Transverse colon (tissue), 4 donors: ENCODE measurements around the gene CEBPA. TPM values are rescaled to one million over a fixed set of nuclear protein-coding genes. Genes with fewer than 3 reads are reported as not detected.

Experiments used
- DNase-seq: peaks from one replicate; pipeline ENCODE4 v3.0.0-alpha.2; 2019
- H3K27ac ChIP-seq, 4 donors: fragments of 200-600 bp; sonication (generic); 2 replicates each; pipeline ENCODE4 v1.5.1; 2016 to 2018; ENCODE audit warnings: inconsistent platforms in 4 of 4
- H3K27me3 ChIP-seq: fragments of 200-600 bp; sonication (generic); 2 replicates; pipeline ENCODE4 v1.5.1; 2017; ENCODE audit warnings: inconsistent platforms
- H3K36me3 ChIP-seq, 4 donors: fragments of 200-600 bp; sonication (generic); 2 replicates each; pipeline ENCODE4 v1.5.1; 2017 to 2019; ENCODE audit warnings: inconsistent platforms in 4 of 4
- H3K4me1 ChIP-seq, 4 donors: fragments of 200-600 bp; sonication (generic); 2 replicates each; pipeline ENCODE4 v1.5.1; 2017 to 2020; ENCODE audit warnings: inconsistent platforms in 4 of 4
- H3K4me3 ChIP-seq, 4 donors: fragments of 200-600 bp; sonication (generic); 1 replicate in 1 of 4; 2 replicates in 3 of 4; pipeline versions ENCODE4 v1.5.1 to v1.6.1; 2017 to 2019; ENCODE audit warnings: inconsistent platforms in 4 of 4
- H3K9me3 ChIP-seq, 2 donors: fragments of 200-600 bp; sonication (generic); 2 replicates each; pipeline ENCODE4 v1.5.1; 2017 to 2019; ENCODE audit warnings: inconsistent platforms in 2 of 2
- EP300 ChIP-seq: sonication (generic); formaldehyde crosslinking; IDR thresholded peaks from one replicate; pipeline ENCODE4 v1.6.1; 2017; ENCODE audit warnings: antibody characterized with exemption, low read depth
- POLR2A ChIP-seq: fragments of 450-650 bp; IDR thresholded peaks from one replicate; pipeline ENCODE4 v1.6.1; 2016; ENCODE audit warnings: antibody characterized with exemption, mild to moderate bottlenecking, moderate library complexity
- POLR2AphosphoS5 ChIP-seq, 3 donors: sonication (generic); formaldehyde crosslinking; IDR thresholded peaks; one replicate each; pipeline ENCODE4 v1.6.1; 2016; ENCODE audit warnings: antibody characterized with exemption in 3 of 3
- WGBS, 2 donors: methylation state at CpG; one replicate each; pipeline ENCODE4 v1.1.5; 2018; ENCODE audit warnings: low coverage in 1 of 2; 5-methylcytosine and 5-hydroxymethylcytosine counted together
- in situ Hi-C, 4 donors: fragments of 200-750 bp; cut with MboI; loops; one replicate each; pipeline versions ENCODE4 v1.15.0 to v1.15.1; 2017; ENCODE audit warnings: low sequenced_read_pairs in 3 of 4, low pct_ligation_motif_present in 1 of 4, low pct_unique_long_range_greater_than_20kb in 1 of 4
- intact Hi-C: fragments of 100-400 bp; cut with DNase I; formaldehyde crosslinking; loops from one replicate; pipeline ENCODE4 v1.15.1; 2023; ENCODE audit warnings: low total_unique reads
- total RNA-seq, 4 donors: library from RNA; depleted of rRNA; stranded (reverse); fragments of >200 nt; gene quantifications; one replicate each; pipeline ENCODE4 v1.1.0, GENCODE V29; 2016
- TF ChIP-seq, protein P1 (sequence below), 5 experiments: fragments of 200-600 bp in 3 of 5; fragments of 450-650 bp in 2 of 5; sonication (generic) in 3 of 5; IDR thresholded peaks; 1 replicate in 2 of 5; 2 replicates in 3 of 5; pipeline ENCODE4 v1.5.1; 2016 to 2017; ENCODE audit warnings: antibody characterized with exemption in 5 of 5, inconsistent platforms in 3 of 5, mild to moderate bottlenecking in 2 of 5, moderate library complexity in 1 of 5

The CEBPA gene
- total RNA-seq, 4 donors from 2014 or later = 69.4 to 84.2 (median 77.3) TPM

DNA sequence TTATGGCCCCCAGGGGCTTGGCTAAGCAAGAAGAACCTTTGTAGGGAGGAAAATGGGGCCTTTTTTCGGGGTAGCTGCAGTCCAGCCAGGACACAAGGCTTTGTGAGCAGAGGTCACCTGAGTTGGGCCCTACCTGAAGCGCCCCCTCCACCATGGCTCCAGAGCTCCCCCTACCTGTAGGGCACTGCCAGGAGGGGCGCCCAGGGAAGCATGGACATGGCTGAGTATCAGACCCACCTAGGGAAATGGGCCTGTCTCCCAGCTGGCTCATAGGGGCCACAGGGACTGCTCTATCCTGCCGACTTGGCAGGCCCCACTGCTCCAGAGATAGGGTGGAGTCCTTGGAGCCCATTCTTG is 9.0 kb upstream of the CEBPA start:
- no peak for TF ChIP-seq POLR2A
- TF ChIP-seq, protein P1, sequence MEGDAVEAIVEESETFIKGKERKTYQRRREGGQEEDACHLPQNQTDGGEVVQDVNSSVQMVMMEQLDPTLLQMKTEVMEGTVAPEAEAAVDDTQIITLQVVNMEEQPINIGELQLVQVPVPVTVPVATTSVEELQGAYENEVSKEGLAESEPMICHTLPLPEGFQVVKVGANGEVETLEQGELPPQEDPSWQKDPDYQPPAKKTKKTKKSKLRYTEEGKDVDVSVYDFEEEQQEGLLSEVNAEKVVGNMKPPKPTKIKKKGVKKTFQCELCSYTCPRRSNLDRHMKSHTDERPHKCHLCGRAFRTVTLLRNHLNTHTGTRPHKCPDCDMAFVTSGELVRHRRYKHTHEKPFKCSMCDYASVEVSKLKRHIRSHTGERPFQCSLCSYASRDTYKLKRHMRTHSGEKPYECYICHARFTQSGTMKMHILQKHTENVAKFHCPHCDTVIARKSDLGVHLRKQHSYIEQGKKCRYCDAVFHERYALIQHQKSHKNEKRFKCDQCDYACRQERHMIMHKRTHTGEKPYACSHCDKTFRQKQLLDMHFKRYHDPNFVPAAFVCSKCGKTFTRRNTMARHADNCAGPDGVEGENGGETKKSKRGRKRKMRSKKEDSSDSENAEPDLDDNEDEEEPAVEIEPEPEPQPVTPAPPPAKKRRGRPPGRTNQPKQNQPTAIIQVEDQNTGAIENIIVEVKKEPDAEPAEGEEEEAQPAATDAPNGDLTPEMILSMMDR (IDR thresholded peaks at IDR 0.05) = peak; percentile 27 to 47 (median 45)
- in situ Hi-C loops = no loop called here
- Histone ChIP-seq H3K27me3 (peaks cover 7% of the 10 kb centered on the region), H3K4me1 (peaks cover 0 to 31% (median 7%) of the 10 kb centered on the region in 4 donors), H3K9me3 (no peaks in the 10 kb centered on the region), H3K27ac (peak overlapping the region; percentile 60 to 83 (median 78)), H3K4me3 (no peak overlapping the region), H3K36me3 (no peaks in the 10 kb centered on the region)
- intact Hi-C loops = no loop called here
- DNase-seq = peak; percentile 60
- 67% methylated on average over 4 of the region's 4 CpGs; no CpG with 5 or more reads in 1 of the 2 donors for WGBS, 2 donors

DNA sequence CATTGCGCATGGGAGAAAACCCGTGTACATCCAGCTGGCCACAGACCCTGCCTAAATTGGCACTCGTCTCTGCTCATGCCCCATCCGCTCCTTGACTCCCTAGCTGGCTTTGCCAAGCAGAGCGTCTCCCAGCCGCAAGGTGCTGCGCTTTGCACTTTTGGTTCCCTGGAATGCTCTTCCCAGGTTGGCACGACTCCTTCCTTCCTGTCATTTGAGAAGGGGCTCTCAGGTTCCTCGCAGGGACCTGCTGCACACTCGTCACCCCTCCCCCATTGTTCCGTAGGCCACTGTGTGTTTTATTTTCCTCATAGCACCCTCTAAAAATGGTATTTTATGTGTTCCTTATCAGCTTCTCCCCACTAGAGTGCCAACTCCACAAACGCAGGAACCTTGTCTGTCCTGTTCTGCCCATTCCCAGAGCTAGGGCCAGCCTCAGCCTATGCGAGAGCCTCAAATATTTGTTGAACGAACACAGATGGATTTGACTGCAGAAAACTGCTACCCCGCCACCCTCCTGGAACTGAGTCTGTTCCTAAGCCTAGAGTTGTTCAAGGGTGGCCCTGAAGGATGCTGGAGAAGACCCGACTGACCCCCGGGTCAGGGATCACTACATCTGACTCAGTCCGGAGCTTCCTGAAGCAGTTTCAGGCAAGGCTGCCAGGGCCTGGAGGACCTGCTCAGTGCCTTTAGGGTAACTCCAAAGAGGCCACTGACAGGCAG is 8.4 kb upstream of the CEBPA start:
- H3K4me3 ChIP-seq = no peak overlapping the region
- DNase-seq = peak; percentile 48
- H3K36me3 ChIP-seq = no peaks in the 10 kb centered on the region
- intact Hi-C loops = no loop called here
- H3K9me3 ChIP-seq = no peaks in the 10 kb centered on the region
- H3K4me1 ChIP-seq = peaks cover 0 to 35% (median 5%) of the 10 kb centered on the region in 4 donors
- 49% methylated on average over 18 of the region's 18 CpGs; no CpG with 5 or more reads in 1 of the 2 donors for WGBS, 2 donors
- in situ Hi-C loops = no loop called here
- H3K27me3 ChIP-seq = peaks cover 7% of the 10 kb centered on the region
- TF ChIP-seq POLR2AphosphoS5 (IDR thresholded peaks at IDR 0.05) = no peak
- TF ChIP-seq POLR2A = no peak
- TF ChIP-seq, protein P1 (IDR thresholded peaks at IDR 0.05) = peak in 3 of 5 experiments; percentile 15 to 45 (median 34)
- no peak for TF ChIP-seq EP300
- peak overlapping the region; percentile 60 to 83 (median 78) for H3K27ac ChIP-seq

DNA sequence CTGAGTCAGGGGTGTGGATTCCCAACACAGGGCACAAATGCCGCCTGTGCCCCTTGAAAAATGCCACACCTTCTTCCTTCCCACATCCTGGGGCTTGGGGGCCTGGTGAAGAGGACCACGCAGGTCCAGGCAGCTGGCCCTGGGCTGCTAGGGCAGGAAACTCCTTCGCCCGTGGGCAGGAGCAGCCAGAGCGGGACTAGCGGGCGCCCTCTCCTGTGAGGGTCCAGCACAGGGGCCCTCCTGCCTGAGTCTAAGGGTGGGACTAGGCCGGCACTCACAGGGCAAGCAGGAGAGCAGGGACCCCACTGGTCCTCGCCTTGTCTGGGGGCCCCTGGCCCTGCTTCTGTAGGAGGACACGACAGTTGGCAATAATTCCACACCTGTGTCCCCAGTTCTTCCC is 7.5 kb upstream of the CEBPA start:
- no peaks in the 10 kb centered on the region for H3K36me3 ChIP-seq
- in situ Hi-C loops (no loop called here), intact Hi-C loops (loop anchor here (10.0 kb wide), 1 partner anchor 75 kb away; no protein-coding TSS in a partner anchor)
- H3K27me3 ChIP-seq = peaks cover 7% of the 10 kb centered on the region
- H3K4me1 ChIP-seq = peaks cover under 1 to 42% (median 6%) of the 10 kb centered on the region in 4 donors
- WGBS, 2 donors = 76% methylated on average over 10 of the region's 10 CpGs; no CpG with 5 or more reads in 1 of the 2 donors
- DNase-seq = no peak
- H3K9me3 ChIP-seq = no peaks in the 10 kb centered on the region
- no peak for TF ChIP-seq POLR2AphosphoS5 (IDR thresholded peaks at IDR 0.05)
- no peak for TF ChIP-seq POLR2A
- no peak for TF ChIP-seq EP300
- TF ChIP-seq, protein P1 (IDR thresholded peaks at IDR 0.05) = no peak
- H3K4me3 ChIP-seq = no peak overlapping the region
- no peak overlapping the region for H3K27ac ChIP-seq

DNA sequence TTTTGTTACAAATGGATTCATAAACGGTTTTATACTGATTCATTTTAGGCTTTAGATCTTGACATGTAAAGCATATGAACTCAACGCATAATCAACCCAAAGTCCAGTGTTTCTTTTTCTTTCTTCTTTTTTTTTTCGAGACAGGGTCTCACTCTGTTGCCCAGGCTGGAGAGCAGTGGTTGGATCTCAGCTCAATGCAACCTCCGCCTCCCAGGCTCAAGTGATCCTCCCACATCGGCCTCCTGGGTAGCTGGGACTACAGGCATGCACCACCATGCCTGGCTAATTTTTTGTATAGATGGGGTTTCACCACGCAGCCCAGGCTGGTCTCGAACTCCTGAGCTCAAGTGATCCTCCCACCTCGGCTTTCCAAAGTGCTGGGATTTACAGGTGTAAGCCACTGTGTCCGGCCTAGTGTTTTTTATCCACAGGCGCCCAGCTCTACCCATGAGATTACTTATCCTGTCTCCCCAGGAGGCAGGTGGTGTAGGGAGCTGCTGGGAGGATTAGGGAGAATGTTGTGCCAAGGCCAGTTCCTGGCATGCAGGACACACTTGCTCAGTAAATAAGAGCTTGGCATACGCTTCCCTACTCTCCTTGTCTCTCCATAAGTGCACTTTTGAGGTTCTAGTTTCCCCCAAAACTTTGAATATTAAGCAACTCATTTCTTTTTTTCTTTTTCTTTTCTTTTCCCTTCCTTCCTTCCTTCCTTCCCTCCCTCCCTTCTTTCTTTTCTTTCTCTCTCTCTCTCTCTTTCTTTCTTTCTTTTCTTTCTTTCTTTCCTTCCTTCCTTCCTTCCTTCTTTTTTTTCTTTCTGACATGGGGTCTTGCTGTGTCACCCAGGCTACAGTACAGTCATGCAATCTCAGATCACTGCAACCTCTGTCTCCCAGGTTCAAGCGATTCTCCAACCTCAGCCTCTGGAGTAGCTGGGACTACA is 4.8 kb upstream of the CEBPA start:
- no peak for TF ChIP-seq EP300
- TF ChIP-seq POLR2AphosphoS5 (IDR thresholded peaks at IDR 0.05) = no peak
- no peak for TF ChIP-seq POLR2A
- TF ChIP-seq, protein P1 (IDR thresholded peaks at IDR 0.05) = no peak
- H3K9me3 ChIP-seq = no peaks in the 10 kb centered on the region
- in situ Hi-C loops = no loop called here
- H3K36me3 ChIP-seq = no peaks in the 10 kb centered on the region
- no peak overlapping the region for H3K4me3 ChIP-seq
- peaks cover 7 to 58% (median 18%) of the 10 kb centered on the region in 4 donors for H3K4me1 ChIP-seq
- no peak overlapping the region for H3K27ac ChIP-seq
- H3K27me3 ChIP-seq = peaks cover 7% of the 10 kb centered on the region
- DNase-seq = peak; percentile 33
- WGBS, 2 donors = 66 to 70% methylated on average over 6 to 12 of the region's 12 CpGs
- intact Hi-C loops = loop anchor here (10.0 kb wide), 1 partner anchor 72 kb away; no protein-coding TSS in a partner anchor
